GM18508 (cell line): ENCODE data around the gene ASB7.
"Not testable (repeated sequence)": the region's sequence is repeated elsewhere in the genome, so short reads cannot be mapped to it uniquely, and the experiment has no call there.

Experiments used
- ATAC-seq: cut with Tn5 transposase; IDR thresholded peaks from one replicate; pipeline ENCODE4 v1.9.1; 2021; ENCODE audit warnings: moderate number of reproducible peaks; ENCODE audit not compliant: insufficient read depth, unreplicated experiment

ASB7 gene, protein sequence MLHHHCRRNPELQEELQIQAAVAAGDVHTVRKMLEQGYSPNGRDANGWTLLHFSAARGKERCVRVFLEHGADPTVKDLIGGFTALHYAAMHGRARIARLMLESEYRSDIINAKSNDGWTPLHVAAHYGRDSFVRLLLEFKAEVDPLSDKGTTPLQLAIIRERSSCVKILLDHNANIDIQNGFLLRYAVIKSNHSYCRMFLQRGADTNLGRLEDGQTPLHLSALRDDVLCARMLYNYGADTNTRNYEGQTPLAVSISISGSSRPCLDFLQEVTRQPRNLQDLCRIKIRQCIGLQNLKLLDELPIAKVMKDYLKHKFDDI

DNA sequence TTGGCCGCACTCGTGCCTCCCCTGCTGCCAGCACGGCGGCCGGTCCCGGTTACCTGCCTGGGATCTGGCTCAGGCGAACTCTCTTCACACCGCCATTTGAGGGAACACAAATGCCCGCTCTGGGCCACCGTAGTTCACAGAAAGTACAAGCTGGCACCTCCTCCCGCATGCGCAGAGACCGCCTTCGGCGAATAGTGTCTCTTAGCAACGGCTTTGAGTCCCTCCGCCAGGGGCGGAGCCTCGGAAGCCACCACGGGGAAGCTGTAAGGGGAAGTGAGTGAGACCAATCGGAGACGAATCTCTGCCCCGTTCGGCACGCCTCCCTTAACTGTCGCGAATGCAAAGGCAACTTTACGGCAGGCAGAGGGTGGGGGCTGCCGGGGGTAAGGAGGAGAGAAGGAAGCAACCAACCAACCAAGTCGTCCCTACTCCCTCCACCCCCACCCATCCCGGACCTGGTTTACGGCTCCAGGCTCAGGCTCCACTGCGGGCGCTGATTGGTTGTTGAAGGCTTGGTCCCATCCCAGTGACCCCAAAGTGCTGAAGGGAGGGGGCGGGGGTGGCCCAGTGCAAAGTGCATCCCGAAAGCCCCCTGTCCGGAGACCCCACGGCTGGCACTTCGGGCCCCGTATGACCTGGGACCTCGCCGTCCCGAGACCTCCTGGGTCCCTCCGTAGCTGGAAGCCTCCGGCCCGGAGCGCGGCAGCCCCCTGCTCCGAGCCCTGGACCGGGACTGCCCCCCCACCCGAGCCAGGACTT, at the start of gene ASB7, which contains the start of gene LINS1:
TSS of gene ASB7 (plus strand) at position 526 of the 759 bp plus-strand sequence. CDS start 9,628 bp downstream, outside the sequence.
TSS of gene LINS1 (minus strand) at position 121 of the 759 bp plus-strand sequence. CDS start 21,342 bp downstream, outside the sequence.
- ATAC-seq: peak; percentile 80

DNA sequence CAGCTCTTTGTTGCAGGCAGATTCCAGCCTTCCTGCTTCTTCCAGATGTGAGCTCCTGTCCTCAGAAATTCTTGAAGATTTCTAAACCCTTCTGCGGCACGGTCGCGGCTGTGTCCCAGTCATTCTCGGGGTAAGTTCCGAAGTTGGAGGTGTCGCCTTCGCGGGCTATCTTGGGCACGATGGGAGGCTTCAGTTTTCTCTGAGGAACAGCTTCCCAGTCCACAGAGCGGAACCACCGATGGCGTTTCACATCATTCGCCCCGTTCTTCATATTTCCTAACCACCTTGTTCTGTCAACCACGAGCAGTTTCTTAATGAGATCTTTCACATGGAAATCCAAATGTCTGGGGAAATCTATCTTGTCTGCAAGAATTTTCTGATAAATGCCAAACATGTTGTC, 48.9 kb upstream of the ASB7 start:
- ATAC-seq: no peak

DNA sequence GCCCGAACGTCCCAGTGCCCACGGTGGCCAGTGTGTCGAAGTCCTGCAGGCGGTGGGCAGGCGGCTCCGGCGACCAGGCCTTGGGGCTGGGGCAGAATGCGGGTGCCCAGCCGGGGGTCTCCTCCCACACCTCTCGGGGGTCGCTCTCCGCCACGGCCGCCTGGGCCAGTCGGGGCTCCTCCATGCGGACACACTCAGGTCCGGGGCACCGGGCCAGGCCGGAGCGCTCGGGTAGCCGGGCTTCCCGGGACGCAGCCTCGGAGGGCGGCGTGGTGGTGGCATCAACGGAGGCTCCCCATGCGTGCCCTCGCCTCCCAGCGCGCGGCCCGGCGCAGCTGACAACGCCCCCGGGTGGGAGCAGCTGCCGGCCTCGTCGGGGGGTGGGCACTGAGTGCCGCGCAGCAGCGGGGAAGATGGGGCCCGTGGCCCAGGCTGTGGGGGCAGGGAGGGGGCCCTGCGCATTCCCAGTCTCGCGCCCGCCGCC, 43.6 kb upstream of the ASB7 start:
- no peak for ATAC-seq

DNA sequence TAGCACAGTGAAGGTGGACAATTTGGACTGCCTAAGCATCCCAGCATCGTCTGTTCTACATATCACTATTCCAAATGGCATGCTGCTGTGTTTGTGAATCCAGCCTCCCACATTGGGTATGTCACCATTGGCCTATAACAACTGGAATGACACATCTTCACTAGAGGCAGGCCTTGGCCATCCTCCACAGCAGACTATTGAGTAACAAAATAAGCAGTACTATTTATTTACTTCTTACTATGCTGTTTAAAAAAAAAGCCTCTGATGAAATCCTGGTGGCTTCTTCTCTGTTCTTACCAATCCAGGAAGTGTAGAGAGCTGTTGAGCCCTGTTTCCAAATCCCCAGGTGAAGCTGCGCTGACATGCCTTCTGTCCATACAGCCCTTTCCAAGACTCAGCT, 43.1 kb upstream of the ASB7 start:
- ATAC-seq: no peak

DNA sequence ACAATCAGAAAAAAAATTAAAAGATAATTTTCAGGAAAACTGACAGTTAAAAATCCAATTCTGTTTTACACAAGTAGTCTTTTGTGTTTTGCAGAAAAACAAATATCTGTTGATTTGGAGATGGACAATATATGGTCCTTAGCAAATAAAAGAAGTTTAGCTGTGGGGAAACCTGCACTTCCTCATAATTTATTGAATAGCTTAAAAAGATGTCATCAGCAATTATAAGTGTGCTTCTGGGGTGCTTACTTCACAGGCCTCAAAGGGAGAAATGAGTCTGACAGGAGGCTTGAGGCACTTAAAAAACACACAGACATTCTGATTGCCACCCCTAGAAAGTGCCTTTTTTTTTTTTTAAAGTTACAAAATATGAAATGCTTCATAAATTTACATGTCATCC, 42.1 kb upstream of the ASB7 start:
- ATAC-seq: no peak

DNA sequence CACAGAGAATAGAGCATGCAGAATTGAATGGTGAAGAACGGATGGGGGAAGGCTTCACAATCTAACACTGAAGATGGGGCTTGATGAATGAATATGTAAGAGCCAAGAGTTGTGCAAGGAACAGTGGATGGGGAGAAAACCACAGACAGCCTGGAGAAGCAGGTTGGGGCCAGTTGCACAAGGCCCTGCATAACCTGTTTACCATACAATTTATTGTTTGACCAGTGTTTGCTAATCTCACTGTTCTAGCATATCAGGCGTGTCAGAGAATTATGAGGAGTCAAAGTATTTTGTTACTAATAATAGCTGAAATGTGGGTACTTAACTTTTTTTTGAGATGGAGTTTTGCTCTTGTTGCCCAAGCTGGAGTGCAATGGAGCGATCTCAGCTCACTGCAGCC, 36.8 kb upstream of the ASB7 start:
- ATAC-seq: no peak

DNA sequence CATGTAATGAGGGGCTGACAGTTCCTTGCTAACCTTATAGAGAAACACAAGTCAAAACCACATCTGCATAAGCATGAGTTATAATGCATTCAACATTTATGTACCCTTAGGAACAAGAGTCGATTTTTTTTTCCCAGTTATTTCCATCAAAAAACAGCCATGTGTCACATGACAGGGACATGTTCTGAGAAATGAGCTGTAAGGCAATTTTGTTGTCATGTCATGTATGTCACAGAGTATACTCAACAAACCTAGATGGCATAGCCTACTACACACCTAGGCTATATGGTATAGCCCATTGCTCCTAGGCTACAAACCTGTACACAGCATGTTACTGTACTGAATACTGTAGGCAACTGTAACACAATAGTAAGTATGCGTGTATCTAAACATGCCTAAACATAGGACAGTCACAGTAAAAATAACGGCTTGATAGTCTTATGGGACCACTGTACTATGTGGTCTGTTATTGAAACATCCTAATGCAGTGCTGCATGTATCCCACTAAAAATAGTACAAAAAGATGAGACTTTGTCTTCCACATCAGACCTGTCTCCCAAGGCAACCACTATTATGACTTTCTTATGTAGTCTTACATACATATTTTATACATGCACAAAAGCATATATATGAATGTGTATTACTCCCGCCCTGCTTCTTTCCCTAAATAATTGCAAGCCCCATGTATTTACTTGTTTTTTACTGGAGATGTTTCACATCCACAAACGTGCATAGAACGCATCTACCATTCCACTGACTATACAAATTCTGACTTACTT, 35.4 kb upstream of the ASB7 start:
- ATAC-seq: no peak

DNA sequence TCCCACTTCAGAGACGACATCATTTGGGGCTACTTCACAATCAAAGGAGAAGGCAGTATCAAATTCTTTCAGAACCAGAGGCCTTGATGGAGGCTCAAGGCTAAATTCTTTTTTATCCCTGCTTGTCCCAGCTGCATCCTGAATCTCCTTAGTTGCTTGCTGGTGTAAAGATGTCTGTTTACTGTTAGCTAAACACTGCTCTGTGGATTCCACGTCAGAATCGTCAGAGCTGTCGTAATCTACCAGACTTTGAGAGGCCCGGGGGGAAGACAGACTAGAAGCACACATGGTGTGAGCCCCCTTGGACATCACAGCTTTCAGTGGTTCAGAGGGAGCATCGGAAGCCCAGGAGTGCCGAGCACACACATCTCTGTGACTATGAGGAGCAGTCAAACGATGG, 33.0 kb upstream of the ASB7 start:
- ATAC-seq: no peak

DNA sequence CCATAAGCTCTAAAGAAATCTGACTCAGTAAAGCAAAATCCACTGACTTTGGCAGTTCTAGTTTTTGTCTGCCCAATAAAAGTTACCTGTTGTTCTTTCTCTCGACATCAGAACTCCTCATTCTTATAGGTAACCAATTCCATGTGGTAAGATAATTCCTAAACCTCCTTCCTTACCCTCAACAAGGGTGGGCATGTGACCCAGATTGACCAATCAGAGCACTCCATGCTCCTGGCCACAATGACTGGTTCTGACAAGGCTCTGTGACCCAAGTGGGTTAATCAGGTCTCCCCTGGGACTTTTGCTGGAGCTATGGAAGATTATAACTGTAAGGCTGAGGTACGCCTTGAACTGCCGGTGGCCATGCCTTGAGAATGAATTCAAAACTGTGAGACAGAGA, 32.1 kb upstream of the ASB7 start:
- ATAC-seq: no peak

DNA sequence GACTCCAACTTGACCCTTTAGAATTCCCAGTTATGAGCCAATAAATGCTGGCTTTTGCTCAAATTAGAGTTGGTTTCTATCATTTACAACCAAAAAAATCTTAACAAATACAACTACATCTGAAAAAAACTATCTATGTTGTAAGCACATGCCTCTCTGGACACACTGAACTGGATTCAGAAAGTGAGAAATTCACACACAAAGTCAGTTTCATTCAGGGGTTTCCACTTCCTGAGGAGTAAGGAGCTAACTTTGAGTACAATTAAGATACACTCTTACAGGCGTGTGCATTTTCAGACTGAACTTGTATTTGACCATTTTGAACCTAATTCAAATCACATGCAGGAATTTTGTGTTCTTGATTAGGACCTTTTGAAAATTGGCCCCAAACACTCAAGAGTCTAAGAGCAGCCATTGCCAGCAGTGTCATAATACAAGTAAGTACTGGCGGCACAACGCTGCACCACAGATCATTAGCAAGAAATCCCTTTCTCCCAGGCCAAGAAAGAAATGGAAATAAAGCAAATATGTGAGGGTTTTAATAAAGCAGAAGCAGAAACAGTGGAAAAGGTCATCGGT, 31.6 kb upstream of the ASB7 start:
- ATAC-seq: no peak

DNA sequence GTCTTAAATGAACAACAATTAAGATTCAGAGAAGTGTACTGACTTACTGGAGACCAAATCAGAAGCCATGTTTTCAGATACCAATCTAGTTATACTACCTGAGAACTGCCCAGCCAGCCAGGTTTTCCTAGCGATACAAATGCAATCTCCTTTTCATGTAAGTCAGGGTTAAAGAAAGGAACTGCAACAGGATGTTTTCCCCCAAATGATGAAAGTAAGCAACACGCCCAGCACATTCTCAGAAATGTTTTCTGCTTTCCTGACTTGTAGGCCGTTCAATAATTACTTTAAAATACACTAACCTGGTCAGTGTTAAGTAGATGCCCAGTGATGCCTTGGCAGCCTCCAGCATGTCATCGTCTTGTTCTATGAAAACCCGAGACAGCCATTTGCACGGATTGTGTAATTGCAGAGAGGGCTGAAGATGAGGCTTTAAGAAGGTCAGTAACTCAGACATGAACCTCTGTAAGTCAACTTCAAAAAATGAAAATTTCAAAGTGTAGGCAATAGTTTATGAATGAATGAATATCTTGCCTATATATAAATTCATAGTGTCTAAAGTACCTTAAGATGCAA, 30.7 kb upstream of the ASB7 start:
- ATAC-seq: no peak

DNA sequence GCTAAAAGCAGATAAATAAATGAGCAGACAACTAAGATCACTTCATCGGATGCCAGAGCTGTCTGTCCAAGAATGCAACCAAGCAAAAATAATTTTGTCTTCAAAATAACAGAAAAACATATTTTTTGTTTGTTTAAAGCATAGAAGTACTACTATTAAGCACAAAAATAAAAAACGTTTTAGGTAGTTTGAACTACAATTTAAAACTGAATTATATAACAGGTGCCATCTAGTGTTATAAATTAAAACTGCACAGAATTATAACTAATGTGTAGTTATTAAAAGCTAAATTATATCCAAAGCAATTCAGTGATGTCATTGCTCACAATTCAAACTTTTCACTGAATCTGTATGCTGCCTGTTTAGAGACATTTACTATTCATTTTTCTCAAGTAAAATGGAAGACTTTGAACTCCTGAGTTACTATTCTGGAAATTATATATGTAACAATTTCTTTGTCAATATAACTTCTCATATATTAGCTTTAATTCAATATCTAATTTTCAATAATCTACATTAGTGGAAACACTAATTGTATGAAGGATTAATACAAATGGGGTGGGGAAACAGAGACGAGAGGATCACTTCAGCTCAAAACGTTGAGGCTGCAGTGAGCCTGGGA, 29.9 kb upstream of the ASB7 start:
- ATAC-seq: no peak

DNA sequence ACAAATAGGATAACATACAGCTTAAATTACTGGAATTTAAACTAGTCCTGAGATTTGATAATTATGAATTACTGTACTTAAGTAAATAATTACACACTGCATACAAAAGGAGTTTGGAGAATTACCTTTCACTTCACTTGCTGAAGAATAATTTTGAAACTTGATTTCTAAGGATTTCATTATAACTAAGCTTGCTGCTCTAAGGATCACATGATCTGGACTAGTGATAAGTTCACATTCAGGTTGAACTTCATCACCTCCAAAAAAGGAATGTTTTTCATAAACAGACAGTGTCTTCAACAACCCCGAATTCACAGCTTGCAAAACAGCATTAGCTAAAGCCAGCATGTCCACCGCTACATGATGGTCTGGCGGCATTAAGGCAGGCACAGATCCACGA, 28.9 kb upstream of the ASB7 start:
- no peak for ATAC-seq

DNA sequence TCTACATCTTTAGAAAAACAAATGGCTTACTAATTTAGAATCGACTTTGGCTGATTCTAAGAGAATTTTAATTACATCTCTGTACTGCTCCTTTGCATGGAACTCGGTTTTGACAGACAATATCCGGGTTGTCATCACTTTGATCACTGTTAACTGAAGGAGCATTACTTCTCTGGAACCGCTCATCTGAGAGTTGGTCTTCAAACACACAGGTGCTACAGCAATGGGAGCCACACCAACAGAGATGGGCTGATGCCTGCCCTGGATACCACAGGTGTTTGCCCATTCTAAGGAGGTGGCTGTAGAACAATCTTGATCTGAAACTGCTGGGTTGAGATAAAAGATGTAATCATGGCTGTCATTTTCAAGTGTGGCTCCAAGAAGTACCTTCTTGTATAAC, 22.0 kb upstream of the ASB7 start:
- no peak for ATAC-seq

DNA sequence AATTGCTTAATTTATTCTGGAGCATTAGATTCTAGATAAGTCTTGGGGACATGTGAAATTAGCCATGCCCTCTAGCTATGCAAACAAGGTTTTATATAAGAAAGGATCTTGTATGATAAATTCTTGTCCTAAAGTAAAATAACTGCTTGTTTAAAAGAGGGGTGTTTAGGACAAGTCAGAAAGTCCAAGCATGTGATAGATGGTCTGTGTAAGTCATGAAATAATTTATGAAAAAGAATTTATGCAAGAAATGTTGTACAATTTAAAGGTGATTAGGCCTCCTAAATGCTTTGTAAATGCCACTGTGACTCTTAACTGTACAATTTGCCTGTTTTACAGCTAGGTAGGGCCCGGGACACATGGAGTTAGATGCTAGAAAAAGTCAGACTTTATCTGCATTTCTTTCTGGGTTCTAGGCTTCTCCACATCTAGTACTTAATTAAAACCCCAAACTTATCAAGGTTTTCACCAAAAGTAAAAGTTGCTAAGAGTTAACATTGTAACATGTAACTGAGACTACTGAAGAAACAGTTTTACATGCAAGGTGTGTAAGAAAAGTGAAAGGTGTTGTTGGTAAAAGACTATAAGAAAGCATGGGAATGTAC, 13.6 kb upstream of the ASB7 start:
- ATAC-seq: no peak

DNA sequence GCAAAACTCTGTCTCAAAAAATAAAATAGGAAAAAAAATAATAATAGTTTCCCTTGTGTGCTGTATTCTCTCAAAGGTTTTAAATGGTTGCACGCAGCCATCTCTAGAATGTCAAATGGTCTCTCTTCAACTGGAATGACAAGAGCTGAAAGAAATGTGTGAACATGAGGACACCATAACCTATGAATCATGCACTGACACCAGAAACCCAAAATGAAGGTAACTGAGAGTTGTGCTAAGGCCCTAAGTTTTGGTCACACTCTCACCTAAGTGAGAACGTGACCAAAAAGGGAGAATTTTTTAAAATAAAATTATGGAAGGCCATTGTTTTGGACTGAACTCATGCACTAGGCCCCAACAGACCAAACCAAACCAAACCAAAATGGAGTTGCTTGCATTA, 11.2 kb upstream of the ASB7 start:
- not testable (repeated sequence) for ATAC-seq

DNA sequence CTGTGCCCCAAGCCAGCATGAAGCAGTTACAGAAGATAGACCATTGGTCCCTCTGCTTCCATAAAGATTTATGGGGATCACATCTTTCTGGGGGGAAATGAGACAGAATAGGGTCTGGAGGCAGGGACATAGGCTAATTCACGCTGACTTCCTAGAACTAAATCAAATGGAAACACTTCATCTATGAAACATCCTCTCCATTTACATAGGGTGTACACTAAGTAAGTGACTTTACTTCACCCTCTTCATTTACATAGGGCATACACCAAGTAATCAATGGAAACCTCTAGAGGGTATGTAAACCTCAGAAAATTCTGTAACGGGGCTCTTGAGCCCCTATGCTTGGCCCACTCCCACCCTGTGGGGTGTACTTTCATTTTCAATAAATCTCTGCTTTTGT, 10.6 kb upstream of the ASB7 start:
- no peak for ATAC-seq

DNA sequence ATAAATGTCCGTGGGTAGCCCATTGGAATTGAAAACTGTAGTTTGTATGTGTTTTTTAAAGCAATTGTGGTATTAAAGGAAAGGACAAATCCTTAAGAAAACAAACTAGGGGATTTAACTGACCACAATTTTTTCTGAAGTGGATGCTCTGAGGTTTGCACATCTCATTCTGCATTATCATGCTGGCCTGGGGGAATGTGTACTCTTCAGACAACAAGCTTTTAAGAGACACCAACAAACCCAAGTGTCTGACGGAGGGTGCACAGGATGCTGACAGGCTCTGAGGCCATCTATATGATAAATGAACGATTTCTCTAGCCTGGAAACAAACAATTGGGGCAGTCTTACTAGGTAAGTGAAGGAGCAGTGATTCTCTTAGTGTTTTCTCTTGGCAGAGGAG, 9.5 kb upstream of the ASB7 start:
- no peak for ATAC-seq

DNA sequence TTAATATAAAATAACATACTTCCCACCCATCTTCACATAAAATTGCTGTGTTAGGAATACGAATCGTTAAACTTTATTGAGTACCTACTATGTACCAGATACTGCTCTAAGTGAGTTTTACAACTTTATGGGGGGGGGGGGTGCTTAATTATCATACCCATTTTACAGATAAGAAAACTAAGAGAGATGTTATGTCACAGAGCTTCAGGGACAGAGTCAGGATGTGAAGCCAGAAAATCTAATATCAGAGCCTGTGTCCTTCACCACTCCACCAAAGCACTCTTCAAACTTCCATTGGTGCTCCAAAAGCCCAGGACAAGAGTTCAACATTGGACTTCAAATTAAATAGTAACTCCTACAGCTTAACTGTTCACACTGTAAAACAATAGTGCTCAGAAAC, 9.0 kb upstream of the ASB7 start:
- no peak for ATAC-seq
